ENCODE results near the gene MMP24OS. TPM values are rescaled to one million over a fixed set of nuclear protein-coding genes. Genes with fewer than 3 reads are reported as not detected.

MMP24OS gene
- total and polyA plus RNA-seq, 2 of the 4 experiments (the other 2 are of a cell fraction): 5.9 to 64.9 TPM

DNA sequence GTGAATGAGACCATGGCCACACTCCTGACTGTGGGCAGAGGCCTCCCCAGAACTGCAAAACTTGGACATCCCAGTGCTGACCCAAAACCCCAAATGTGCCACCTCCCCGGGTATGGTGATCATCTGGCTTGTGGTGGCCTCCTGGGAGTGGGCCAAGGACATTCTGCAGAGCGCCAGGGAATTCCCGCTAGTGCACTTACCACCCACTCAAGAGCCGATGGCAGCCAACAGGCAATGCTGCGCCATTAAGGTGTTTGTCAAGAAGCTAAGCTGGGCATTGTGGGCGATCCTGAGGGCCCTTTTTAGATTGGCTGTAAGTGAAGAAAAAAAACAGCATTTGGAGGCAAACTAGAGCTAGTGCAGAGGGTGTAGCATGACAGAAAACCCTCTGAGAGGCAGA, 42.0 kb downstream of the MMP24OS start:
- no peak overlapping the region for H3K4me2 ChIP-seq (ENCODE audit: low read depth, low read length)
- no peak overlapping the region for H2AK9ac ChIP-seq (replicated peaks; ENCODE audit: low read depth, low read length, poor library complexity)
- 0 out of 2 replicates have a peak, but pooled peaks cover 2% of the 10 kb centered on the region for H3K36me3 ChIP-seq (ENCODE audit: control insufficient read depth, insufficient read depth, low read length)
- H3K4me3 ChIP-seq (ENCODE audit: insufficient read depth, low read depth, low read length): no peak overlapping the region
- no peak overlapping the region for H2AFZ ChIP-seq (replicated peaks; ENCODE audit: low read length, poor library complexity)
- TF ChIP-seq FOS (IDR thresholded peaks at IDR 0.05; ENCODE audit: low read depth, low read length) (no peak), SMC3 (IDR thresholded peaks at IDR 0.05; ENCODE audit: low read depth, low read length) (no peak), NFE2L2 (IDR thresholded peaks at IDR 0.05; ENCODE audit: low read depth, low read length) (no peak), RCOR1 (IDR thresholded peaks at IDR 0.05; ENCODE audit: insufficient replicate concordance, low read length) (no peak), CHD1 (IDR thresholded peaks at IDR 0.05; ENCODE audit: low read depth, low read length) (no peak), MAFK (IDR thresholded peaks at IDR 0.05; ENCODE audit: low read depth, low read length) (no peak), MAZ (IDR thresholded peaks at IDR 0.05; ENCODE audit: borderline replicate concordance, low read depth, low read length) (no peak), CEBPB (IDR thresholded peaks at IDR 0.05; ENCODE audit: low read depth, low read length) (no peak)
- TF ChIP-seq, protein P1, sequence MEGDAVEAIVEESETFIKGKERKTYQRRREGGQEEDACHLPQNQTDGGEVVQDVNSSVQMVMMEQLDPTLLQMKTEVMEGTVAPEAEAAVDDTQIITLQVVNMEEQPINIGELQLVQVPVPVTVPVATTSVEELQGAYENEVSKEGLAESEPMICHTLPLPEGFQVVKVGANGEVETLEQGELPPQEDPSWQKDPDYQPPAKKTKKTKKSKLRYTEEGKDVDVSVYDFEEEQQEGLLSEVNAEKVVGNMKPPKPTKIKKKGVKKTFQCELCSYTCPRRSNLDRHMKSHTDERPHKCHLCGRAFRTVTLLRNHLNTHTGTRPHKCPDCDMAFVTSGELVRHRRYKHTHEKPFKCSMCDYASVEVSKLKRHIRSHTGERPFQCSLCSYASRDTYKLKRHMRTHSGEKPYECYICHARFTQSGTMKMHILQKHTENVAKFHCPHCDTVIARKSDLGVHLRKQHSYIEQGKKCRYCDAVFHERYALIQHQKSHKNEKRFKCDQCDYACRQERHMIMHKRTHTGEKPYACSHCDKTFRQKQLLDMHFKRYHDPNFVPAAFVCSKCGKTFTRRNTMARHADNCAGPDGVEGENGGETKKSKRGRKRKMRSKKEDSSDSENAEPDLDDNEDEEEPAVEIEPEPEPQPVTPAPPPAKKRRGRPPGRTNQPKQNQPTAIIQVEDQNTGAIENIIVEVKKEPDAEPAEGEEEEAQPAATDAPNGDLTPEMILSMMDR (conservative IDR thresholded peaks at IDR 0.05; ENCODE audit: low read depth, low read length): no peak
- H2BK15ac ChIP-seq (ENCODE audit: low read depth, low read length): no peak overlapping the region
- H4K91ac ChIP-seq (ENCODE audit: insufficient read depth, low read depth, low read length): no peak overlapping the region
- no peak overlapping the region for H2BK120ac ChIP-seq (ENCODE audit: low read depth, low read length)
- intact Hi-C loops (cut with micrococcal nuclease): no loop called here
- H3K27me3 ChIP-seq (ENCODE audit: control insufficient read depth, insufficient read depth, low read length): peaks cover 2% of the 10 kb centered on the region; the same call in 1 of the 2 replicates
- no CpG with 5 or more reads among the region's 6 CpGs for WGBS, 2 experiments (ENCODE audit: extremely low coverage in 2 of 2, insufficient read length in 1 of 2)
- no peak overlapping the region for H4K5ac ChIP-seq (ENCODE audit: low read depth, low read length)
- no peak overlapping the region for H2BK5ac ChIP-seq (ENCODE audit: low read depth, low read length, poor library complexity, severe bottlenecking)
- ChIA-PET POLR2A (ENCODE audit: unreplicated experiment) (no interaction called here), CTCF (no interaction called here)
- in situ Hi-C loops (cut with MboI; ENCODE audit: low sequenced_read_pairs): no loop called here
- H3K23ac ChIP-seq (ENCODE audit: low read depth, low read length): no peak overlapping the region
- peaks cover 3% of the 10 kb centered on the region for H3K9me3 ChIP-seq (ENCODE audit: control insufficient read depth, insufficient read depth, low read length)
- H3K14ac ChIP-seq (replicated peaks; ENCODE audit: low read depth, low read length): no peak overlapping the region
- no TSS peak for BruUV-seq (replicated peaks)
- H3K18ac ChIP-seq (ENCODE audit: low read depth, low read length): no peak overlapping the region
- H2BK20ac ChIP-seq (ENCODE audit: low read depth, low read length): no peak overlapping the region
- no peak overlapping the region for H3K56ac ChIP-seq (ENCODE audit: extremely low read depth, insufficient read depth, low read length)
- 0 out of 2 replicates have a peak, but pooled peaks cover 2% of the 10 kb centered on the region for H4K20me1 ChIP-seq (ENCODE audit: insufficient read depth, low read length)
- H3K27ac ChIP-seq (ENCODE audit: insufficient read depth, low read length): no peak overlapping the region
- H3K9me1 ChIP-seq (ENCODE audit: insufficient read depth, low read length): 0 out of 2 replicates have a peak, but pooled peaks cover 3% of the 10 kb centered on the region
- no peak overlapping the region for H4K8ac ChIP-seq (ENCODE audit: low read depth in 2 of 2, low read length in 2 of 2)
- dilution Hi-C loops (cut with HindIII; ENCODE audit: low sequenced_read_pairs, unreplicated experiment): no loop called here
- H3K9ac ChIP-seq (ENCODE audit: low read depth, low read length): no peak overlapping the region
- ATAC-seq (ENCODE audit: low read depth) (no peak), DNase-seq (no peak)
- H3K79me1 ChIP-seq (ENCODE audit: low read depth in 1 of 2, low read length in 2 of 2): no peaks in the 10 kb centered on the region
- peaks cover 5% of the 10 kb centered on the region for H3K4me1 ChIP-seq (ENCODE audit: control insufficient read depth, insufficient read depth, low read length)
- H3K4ac ChIP-seq (ENCODE audit: low read depth, low read length): no peak overlapping the region
- H2AK5ac ChIP-seq (ENCODE audit: low read depth, low read length): no peak overlapping the region
